Mesendoderm (in vitro differentiated cells): ENCODE results near the gene SSR4.

ENCODE experiments used
- DNase-seq: peaks from one replicate; pipeline ENCODE4 v3.0.0; 2013
- H2AK5ac ChIP-seq: 2 replicates; pipeline ENCODE4 v1.6.1; 2013; ENCODE audit warnings: low read length, inconsistent platforms
- H2BK120ac ChIP-seq: 2 replicates; pipeline ENCODE4 v1.6.1; 2013; ENCODE audit warnings: low read depth, mild to moderate bottlenecking, low read length, moderate library complexity, mixed read lengths
- H2BK15ac ChIP-seq: replicated peaks from 2 replicates; pipeline ENCODE4 v1.6.1; 2013; ENCODE audit warnings: low read depth, mild to moderate bottlenecking, moderate library complexity
- H2BK5ac ChIP-seq: 2 replicates; pipeline ENCODE4 v1.6.1; 2013; ENCODE audit warnings: low read length, inconsistent platforms
- H3K18ac ChIP-seq: 2 replicates; pipeline ENCODE4 v1.6.1; 2013; ENCODE audit warnings: mild to moderate bottlenecking, low read length, mixed read lengths
- H3K23ac ChIP-seq: one replicate; pipeline ENCODE4 v1.6.1; 2013; ENCODE audit warnings: low read length
- H3K27ac ChIP-seq: 2 replicates; pipeline ENCODE4 v1.5.1; 2013; ENCODE audit warnings: low read depth, mild to moderate bottlenecking, inconsistent platforms, low read length, moderate library complexity
- H3K27me3 ChIP-seq: 2 replicates; pipeline ENCODE4 v1.6.1; 2013; ENCODE audit warnings: low read length, control low read depth, mild to moderate bottlenecking, inconsistent platforms; ENCODE audit not compliant: insufficient read depth, poor library complexity
- H3K36me3 ChIP-seq: 2 replicates; pipeline ENCODE4 v1.6.1; 2013; ENCODE audit warnings: low read length, inconsistent platforms; ENCODE audit not compliant: control insufficient read depth, insufficient read depth
- H3K4ac ChIP-seq: one replicate; pipeline ENCODE4 v1.6.1; 2013; ENCODE audit warnings: low read depth, mild to moderate bottlenecking, low read length, moderate library complexity
- H3K4me1 ChIP-seq: 2 replicates; pipeline ENCODE4 v1.6.1; 2013; ENCODE audit warnings: low read depth, low read length, inconsistent platforms; ENCODE audit not compliant: control insufficient read depth
- H3K4me2 ChIP-seq: 2 replicates; pipeline ENCODE4 v1.6.1; 2013; ENCODE audit warnings: low read length
- H3K4me3 ChIP-seq: 2 replicates; pipeline ENCODE4 v1.5.1; 2013; ENCODE audit warnings: mild to moderate bottlenecking, low read length
- H3K56ac ChIP-seq: one replicate; pipeline ENCODE4 v1.6.1; 2013; ENCODE audit warnings: low read length
- H3K79me1 ChIP-seq: 2 replicates; pipeline ENCODE4 v1.6.1; 2013; ENCODE audit warnings: low read length, inconsistent platforms
- H3K79me2 ChIP-seq: 2 replicates; pipeline ENCODE4 v1.6.1; 2013; ENCODE audit warnings: mild to moderate bottlenecking, low read length; ENCODE audit not compliant: control insufficient read depth, insufficient read depth
- H3K9ac ChIP-seq: 2 replicates; pipeline ENCODE4 v1.6.1; 2013; ENCODE audit warnings: low read length, inconsistent platforms
- H4K5ac ChIP-seq: one replicate; pipeline ENCODE4 v1.6.1; 2013; ENCODE audit warnings: low read length
- H4K8ac ChIP-seq: one replicate; pipeline ENCODE4 v1.6.1; 2013; ENCODE audit warnings: low read depth, mild to moderate bottlenecking, control low read depth, low read length, moderate library complexity
- WGBS: extraction: QIAGEN DNeasy Blood & Tissue Kit; methylation state at CpG from one replicate; pipeline ENCODE4 v1.1.7; 2013; ENCODE audit warnings: low lambda C conversion rate, missing lambda C conversion rate; ENCODE audit not compliant: insufficient coverage; ENCODE audit errors: extremely low coverage; 5-methylcytosine and 5-hydroxymethylcytosine counted together

The SSR4 gene

DNA sequence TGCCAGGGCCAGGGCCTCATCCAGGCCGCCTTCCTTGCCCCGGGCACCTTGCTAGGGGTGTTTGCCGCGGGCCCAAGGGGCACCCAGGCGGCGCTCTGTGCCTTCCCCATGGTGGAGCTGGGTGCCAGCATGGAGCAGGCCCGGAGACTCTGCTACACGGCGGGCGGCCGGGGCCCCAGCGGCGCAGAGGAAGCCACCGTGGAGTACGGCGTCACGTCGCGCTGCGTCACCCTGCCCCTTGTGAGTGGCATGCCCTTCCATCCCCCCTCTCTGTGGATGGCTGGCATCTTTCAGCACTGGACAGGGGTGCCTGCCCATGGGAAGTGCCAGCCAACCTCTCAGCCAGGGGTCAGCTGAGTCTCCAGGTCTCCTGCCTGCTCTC is 26.8 kb upstream of the SSR4 start:
- WGBS: no CpG with 5 or more reads among the region's 20 CpGs

DNA sequence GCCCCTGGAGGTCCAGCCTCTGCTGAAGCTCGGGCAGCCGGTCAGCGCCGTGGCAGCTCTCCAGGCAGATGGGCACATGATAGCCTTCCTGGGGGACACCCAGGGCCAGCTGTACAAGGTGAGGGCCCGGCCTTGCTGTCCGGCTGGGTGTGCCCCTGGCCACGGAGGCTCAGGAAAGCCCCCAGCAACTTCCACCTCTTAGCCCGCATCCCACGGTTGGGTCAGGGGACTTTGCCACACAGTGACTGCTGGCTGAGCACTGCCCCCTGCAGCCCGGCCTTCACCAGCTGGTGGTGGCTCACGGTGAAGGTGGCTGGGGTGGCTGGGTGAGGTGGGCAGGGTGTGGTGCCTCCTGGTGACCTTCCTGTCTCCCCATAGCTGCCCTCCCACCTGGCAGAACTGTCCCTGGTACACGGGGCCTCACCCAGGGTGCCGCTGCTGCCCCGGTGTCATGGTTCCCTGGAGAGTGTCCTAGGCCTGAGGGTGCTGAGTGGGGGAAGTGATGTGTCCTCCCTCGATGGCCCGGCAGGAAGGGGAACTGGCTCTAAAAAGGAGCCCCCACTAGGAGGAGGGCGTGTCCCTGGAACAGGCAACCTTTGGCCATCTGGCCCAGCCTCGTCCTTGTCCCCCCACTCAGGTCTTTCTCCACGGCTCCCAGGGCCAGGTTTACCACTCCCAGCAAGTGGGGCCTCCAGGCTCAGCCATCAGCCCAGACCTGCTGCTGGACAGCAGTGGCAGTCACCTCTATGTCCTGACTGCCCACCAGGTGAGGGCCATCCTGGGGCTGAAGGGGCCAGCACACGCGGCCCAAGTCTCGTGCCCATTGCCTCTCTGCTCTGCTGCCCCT is 25.9 kb upstream of the SSR4 start:
- no peaks in the 10 kb centered on the region for H3K27me3 ChIP-seq
- H3K18ac ChIP-seq: no peak overlapping the region
- H3K79me2 ChIP-seq: no peaks in the 10 kb centered on the region
- no peak overlapping the region for H3K23ac ChIP-seq
- no peak overlapping the region for H2AK5ac ChIP-seq
- H4K8ac ChIP-seq: no peak overlapping the region
- H3K36me3 ChIP-seq: no peaks in the 10 kb centered on the region
- H3K56ac ChIP-seq: no peak overlapping the region
- no peak overlapping the region for H3K9ac ChIP-seq
- WGBS: no CpG with 5 or more reads among the region's 22 CpGs
- H3K4me1 ChIP-seq: no peaks in the 10 kb centered on the region
- H2BK120ac ChIP-seq: no peak overlapping the region
- no peak overlapping the region for H4K5ac ChIP-seq
- no peak overlapping the region for H2BK5ac ChIP-seq
- H2BK15ac ChIP-seq: no peak overlapping the region
- H3K27ac ChIP-seq: no peak overlapping the region
- no peak overlapping the region for H3K4me3 ChIP-seq
- no peaks in the 10 kb centered on the region for H3K79me1 ChIP-seq
- no peak for DNase-seq
- no peak overlapping the region for H3K4me2 ChIP-seq
- no peak overlapping the region for H3K4ac ChIP-seq

More for the DNA sequence above, 26.8 kb upstream of the SSR4 start:
- no peaks in the 10 kb centered on the region for H3K4me1 ChIP-seq
- H3K23ac ChIP-seq: no peak overlapping the region
- H3K36me3 ChIP-seq: no peaks in the 10 kb centered on the region
- H3K27me3 ChIP-seq: no peaks in the 10 kb centered on the region
- no peak overlapping the region for H3K4me2 ChIP-seq
- no peak overlapping the region for H3K9ac ChIP-seq
- H2AK5ac ChIP-seq: no peak overlapping the region
- no peak overlapping the region for H3K18ac ChIP-seq
- no peak overlapping the region for H3K4ac ChIP-seq
- no peak overlapping the region for H3K27ac ChIP-seq
- no peak overlapping the region for H3K4me3 ChIP-seq
- DNase-seq: no peak
- H3K79me1 ChIP-seq: no peaks in the 10 kb centered on the region
- H3K79me2 ChIP-seq: no peaks in the 10 kb centered on the region
- no peak overlapping the region for H2BK15ac ChIP-seq
- no peak overlapping the region for H4K8ac ChIP-seq
- H2BK120ac ChIP-seq: no peak overlapping the region
- H2BK5ac ChIP-seq: no peak overlapping the region
- no peak overlapping the region for H3K56ac ChIP-seq
- H4K5ac ChIP-seq: no peak overlapping the region

DNA sequence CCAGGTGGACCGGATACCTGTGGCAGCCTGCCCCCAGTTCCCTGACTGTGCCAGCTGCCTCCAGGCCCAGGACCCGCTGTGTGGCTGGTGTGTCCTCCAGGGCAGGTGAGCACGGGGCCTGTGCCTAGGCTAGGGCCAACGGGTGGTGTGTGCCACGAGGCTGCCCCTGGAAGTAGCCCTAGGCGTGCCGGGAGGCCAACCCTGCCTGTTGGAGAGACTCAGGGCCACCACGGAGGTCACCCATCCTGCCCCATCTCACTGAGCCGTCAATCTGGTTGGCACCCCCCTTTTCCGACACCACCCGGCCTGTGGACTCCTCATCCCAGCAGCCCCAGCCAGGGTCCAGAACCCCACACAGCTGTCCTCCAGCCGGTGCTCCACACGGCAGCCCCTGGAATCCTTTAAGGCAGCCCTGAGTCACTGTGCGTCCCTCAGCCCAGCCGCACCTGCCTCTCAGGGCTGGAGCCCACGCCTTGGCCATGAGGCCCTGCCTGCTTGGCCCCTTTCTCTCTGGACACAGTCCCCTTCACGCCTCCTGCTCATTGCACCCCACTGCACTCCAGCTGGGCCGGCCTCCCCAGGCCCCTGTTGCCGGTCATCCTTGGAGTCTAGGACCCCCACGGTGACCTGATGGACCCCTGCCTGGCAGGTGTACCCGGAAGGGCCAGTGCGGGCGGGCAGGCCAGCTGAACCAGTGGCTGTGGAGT is 25.2 kb upstream of the SSR4 start:
- Histone ChIP-seq H3K36me3 (no peaks in the 10 kb centered on the region), H2AK5ac (no peak overlapping the region), H3K79me2 (no peaks in the 10 kb centered on the region), H3K4me3 (no peak overlapping the region), H3K18ac (no peak overlapping the region), H3K27me3 (no peaks in the 10 kb centered on the region), H4K5ac (no peak overlapping the region), H3K23ac (no peak overlapping the region), H3K4me1 (no peaks in the 10 kb centered on the region), H2BK15ac (no peak overlapping the region), H3K56ac (no peak overlapping the region), H2BK5ac (no peak overlapping the region), H3K4me2 (no peak overlapping the region), H3K9ac (no peak overlapping the region), H3K79me1 (no peaks in the 10 kb centered on the region), H3K27ac (no peak overlapping the region), H2BK120ac (no peak overlapping the region), H4K8ac (no peak overlapping the region), H3K4ac (no peak overlapping the region)
- no CpG with 5 or more reads among the region's 23 CpGs for WGBS
- DNase-seq: no peak

DNA sequence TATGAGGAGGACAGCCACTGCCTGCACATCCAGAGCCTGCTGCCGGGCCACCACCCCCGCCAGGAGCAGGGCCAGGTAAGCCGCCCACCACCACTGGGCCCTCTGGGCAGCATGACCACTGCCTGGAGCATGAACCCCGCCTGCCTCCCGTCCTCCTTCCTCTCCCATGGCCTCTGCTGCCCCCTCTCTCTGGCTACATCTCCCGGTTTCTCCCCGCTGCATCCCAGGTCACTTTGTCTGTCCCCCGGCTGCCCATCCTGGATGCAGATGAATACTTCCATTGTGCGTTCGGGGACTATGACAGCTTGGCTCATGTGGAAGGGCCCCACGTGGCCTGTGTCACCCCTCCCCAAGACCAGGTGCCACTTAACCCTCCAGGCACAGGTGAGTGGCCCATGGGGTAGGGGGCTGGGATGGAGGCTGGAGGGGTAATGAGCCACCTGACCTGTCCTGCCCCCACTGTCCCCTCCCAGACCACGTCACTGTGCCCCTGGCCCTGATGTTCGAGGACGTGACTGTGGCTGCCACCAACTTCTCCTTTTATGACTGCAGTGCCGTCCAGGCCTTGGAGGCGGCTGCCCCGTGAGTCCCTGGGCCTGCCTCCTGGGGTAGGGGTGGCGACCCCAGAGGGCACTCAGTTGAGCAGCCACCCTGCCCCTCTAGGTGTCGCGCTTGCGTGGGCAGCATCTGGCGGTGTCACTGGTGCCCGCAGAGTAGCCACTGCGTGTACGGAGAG is 24.4 kb upstream of the SSR4 start:
- Histone ChIP-seq H4K8ac (no peak overlapping the region), H3K27me3 (no peaks in the 10 kb centered on the region), H3K23ac (no peak overlapping the region), H3K4me3 (no peak overlapping the region), H3K4me1 (no peaks in the 10 kb centered on the region), H3K4ac (no peak overlapping the region), H4K5ac (no peak overlapping the region), H3K56ac (no peak overlapping the region), H3K9ac (no peak overlapping the region), H2BK15ac (no peak overlapping the region), H3K27ac (no peak overlapping the region), H3K4me2 (no peak overlapping the region), H3K79me2 (no peaks in the 10 kb centered on the region), H2BK120ac (no peak overlapping the region), H3K18ac (no peak overlapping the region), H2AK5ac (no peak overlapping the region), H3K36me3 (no peaks in the 10 kb centered on the region), H2BK5ac (no peak overlapping the region), H3K79me1 (no peaks in the 10 kb centered on the region)
- DNase-seq: no peak
- no CpG with 5 or more reads among the region's 25 CpGs for WGBS

DNA sequence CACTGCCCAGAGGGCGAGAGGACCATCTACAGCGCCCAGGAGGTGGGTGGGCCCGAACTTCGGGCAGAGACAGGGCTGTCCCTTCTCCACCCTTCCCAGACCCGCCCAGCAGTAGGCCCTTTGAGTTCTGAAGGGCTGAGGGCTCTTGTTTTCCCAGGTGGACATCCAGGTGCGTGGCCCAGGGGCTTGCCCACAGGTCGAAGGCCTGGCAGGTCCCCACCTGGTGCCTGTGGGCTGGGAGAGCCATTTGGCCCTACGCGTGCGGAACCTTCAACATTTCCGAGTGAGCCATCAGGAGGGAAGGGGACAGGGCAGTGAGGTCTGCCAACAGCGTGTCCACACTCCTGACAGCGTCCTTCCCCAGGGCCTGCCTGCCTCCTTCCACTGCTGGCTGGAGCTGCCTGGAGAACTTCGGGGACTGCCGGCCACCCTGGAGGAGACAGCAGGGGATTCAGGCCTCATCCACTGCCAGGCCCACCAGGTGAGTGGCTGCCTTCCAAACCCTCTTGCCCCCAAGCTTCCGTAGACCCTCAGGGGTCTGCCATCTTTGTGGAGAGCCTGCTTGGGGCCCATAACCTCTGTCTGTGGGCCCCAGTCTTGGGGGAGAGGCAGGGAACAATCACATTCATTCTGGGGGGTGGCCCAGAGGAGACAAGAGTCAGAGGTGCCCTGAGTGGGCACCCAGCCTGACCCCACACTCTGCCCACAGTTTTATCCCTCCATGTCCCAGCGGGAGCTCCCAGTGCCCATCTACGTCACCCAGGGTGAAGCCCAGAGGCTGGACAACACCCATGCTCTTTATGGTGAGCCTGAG is 23.7 kb upstream of the SSR4 start:
- Histone ChIP-seq H2BK15ac (no peak overlapping the region), H3K56ac (no peak overlapping the region), H4K5ac (no peak overlapping the region), H3K4me2 (no peak overlapping the region), H3K4me1 (no peaks in the 10 kb centered on the region), H2BK5ac (no peak overlapping the region), H3K23ac (no peak overlapping the region), H3K18ac (no peak overlapping the region), H3K27ac (no peak overlapping the region), H3K36me3 (no peaks in the 10 kb centered on the region), H3K79me2 (no peaks in the 10 kb centered on the region), H4K8ac (no peak overlapping the region), H3K4me3 (no peak overlapping the region), H2BK120ac (no peak overlapping the region), H3K4ac (no peak overlapping the region), H3K79me1 (no peaks in the 10 kb centered on the region), H2AK5ac (no peak overlapping the region), H3K27me3 (no peaks in the 10 kb centered on the region), H3K9ac (no peak overlapping the region)
- WGBS: no CpG with 5 or more reads among the region's 18 CpGs
- no peak for DNase-seq
